Stimulated activated CD8-positive, alpha-beta memory T cell treated with anti-CD3 and anti-CD28 coated beads, Interleukin-2, amount 100 ng/mL, for 1 hour (primary cell): ENCODE measurements around the gene EPB41L1.
A peak's percentile ranks its signal among the peaks of the same experiment; 100 is the strongest.

ENCODE experiments used
- DNase-seq, 2 donors: peaks; one replicate each; pipeline ENCODE4 v3.0.0-alpha.2; 2020; ENCODE audit warnings: low read depth in 2 of 2

The EPB41L1 gene

DNA sequence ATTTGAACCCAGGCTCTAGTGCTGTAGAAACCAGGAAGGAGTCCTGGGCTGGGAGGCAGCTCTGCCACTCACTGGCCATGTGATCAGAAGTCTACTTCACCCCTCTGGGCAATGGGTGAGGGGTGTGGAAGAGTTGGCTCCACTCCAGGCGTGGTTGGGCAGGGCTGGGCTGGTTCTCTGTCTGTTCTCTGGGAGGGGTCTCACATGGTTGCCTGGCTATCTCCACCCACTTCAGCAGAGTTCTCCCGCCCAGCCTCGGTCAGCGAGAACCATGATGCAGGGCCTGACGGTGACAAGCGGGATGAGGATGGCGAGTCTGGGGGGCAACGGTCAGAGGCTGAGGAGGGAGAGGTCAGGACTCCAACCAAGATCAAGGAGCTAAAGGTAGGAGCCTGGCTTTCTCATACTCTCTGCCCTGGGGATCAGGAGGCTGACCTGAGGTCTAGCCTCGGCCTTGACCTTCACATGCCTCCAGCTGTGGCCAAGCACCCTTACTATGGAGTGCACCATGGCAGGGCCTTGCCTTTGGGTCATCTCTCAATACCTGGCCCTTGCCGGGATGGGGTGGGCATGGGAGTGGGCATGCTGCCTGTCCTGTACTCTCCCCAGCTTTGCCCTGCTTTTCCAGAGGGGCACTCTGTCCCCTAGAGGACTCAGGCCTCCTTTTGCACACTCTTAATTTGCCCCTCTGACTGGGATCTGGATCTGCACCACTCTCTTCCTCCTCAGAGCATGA, 39.6 kb downstream of the EPB41L1 start:
- no peak for DNase-seq

DNA sequence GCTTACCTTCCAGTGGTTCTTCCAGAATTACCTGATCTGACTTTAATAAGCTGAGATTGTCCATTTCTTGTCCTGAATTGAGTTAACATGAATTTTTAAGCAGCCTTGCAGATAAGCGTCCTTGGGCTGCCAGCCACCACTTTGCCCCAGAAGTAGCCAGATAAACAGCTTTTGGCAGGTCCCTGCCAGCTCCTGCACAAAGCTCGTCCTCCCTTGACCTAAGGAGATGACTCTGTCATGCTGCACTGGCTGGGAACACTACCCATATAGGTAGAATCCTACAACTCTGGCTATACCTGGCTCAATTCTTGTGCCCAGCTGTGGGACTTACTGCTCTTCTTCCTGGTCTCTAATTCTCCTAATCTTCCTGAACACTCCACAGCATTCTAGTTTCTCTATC, 42.1 kb downstream of the EPB41L1 start:
- no peak for DNase-seq

DNA sequence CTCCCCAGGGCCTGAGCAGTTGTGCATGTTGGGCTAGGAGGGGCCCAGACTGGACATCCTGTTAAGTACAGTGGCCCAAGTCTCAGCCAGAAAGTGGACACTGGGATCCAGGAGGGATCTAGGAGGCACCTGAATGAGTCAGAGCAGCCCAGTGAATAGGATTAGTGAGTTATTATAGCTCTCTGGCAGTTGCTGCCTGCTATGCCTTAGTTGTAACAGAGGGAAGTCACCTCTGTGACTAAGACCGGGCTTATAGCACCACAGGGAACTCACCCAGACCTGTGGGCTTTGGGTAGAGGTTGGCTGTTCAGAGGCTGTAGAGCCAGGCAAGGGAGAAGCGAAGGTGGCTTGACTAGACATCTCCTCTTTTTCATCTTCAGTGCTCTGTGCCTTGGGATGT, 42.7 kb downstream of the EPB41L1 start:
- no peak for DNase-seq

DNA sequence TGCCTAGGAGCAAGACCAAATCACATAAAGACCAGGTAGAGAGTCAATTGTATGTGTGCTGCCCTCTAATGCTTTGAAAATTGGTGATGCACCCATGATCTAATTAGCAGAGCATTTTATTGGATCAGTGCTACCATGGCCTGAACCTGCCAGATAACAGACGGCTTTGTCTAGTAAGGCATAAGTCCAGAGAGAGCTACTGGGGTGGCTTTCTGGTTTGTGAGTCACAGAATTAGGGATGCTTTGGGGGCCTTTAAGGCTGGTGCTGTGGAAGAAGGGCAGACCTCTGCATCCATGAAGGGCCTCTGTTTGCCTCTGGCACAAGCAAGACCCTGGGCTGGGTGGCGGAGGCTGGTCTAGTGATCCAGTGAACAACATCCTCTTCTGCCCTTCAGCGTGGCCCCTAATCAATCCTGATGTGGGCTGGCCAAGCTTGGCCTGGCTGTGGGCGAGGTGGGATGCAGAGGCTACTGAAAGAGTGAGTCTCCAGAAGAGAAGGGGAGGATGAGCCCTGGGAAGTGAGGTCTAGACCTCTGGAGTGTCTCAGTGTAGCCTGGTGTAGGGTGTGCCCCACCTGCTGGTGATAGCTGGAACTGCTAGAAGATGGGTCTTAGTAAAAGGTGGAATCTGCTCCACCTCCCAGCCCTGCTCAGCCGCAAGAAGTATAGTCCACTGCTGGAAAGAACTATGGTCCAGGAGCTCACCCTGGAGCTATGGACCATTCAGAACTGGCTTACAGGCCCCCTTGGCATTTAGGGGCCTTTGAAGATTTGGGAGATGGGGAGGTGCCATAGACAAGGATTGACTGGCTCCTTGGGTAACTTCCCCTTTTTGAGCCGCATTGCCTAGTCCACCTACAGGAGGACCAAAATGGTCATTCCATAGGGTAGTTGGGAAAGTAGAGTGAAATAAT, 45.1 kb downstream of the EPB41L1 start:
- peak; percentile 49 to 50 for DNase-seq

DNA sequence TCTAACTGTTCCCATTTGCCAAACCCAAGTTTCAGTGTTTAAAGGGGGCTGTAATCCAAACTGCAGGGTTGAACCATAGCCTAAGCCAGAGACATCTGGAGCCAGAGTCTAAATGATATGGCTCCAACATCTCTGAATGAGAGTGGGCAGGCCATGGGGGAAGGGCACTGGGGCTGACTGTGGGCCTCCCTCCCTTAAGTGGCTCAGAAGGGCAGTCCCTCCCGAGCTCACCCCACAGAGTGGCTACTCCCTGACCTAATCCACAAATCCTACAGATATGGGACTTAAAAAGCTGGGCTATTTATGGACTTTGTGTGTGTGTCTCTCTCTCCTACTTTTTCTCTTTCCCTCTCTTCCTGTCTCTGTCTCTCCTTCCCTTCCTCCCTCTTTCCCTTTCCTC, 45.9 kb downstream of the EPB41L1 start:
- DNase-seq = no peak

DNA sequence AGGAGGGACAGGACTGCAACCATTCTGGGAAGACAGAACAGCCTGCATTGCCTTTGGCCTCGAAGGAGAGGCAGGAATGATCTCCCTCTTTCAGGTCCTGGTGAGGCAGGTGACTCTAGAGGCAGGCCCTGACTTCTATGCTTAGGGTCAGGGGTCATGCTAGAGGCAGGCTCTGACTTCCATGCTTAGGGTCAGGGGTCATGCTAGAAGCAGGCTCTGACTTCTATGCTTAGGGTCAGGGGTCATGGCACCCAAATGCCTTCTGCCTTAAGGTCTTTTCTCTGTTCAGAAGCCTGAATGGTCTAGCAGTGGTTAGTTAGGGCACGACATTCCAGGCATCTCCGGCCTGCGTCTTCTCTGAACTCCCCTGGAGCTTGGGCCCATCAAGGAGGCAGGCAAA, 46.7 kb downstream of the EPB41L1 start:
- no peak for DNase-seq

DNA sequence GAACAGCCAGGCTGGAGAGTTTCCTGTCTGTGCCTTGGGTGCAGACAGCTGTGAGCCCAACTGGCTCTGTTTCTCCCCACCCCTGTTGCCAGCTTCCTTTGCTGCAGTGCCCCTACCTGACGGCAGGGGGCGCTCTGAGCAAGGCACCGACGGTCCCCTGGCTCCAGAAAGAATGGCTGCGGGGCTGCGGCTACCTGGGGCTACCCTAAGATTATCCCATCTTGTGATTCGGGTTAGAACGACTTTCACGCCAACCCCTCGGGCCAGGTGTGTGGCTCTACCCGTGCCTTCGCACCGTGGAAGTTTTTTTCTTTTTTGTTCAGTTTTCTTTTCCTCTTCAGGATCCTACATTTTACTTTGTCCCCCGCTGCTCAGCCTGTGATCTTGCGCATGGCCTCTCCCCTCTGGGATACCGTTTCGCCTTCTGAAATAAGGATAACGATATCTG, 48.4 kb downstream of the EPB41L1 start:
- peak; percentile 58 to 62 for DNase-seq

DNA sequence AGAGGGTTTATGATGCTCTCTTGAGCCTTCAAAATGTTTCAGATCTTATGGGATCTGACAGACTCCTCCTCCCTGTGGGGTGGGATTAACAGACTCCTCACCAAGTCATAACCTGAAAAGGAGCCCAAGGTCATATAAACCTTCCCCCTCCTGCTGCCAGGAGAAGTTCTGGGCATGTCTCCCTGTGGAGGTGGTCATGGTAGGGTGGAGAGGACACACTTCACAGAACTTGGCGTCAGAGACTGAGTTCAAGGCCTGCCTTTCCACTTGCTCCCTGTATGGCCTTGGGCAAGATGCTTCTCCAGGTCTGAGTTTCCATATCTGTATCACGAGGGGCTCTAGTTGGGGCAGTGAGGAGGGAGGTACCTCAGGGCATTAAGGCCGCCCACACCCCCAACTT, 49.3 kb downstream of the EPB41L1 start:
- DNase-seq = no peak

DNA sequence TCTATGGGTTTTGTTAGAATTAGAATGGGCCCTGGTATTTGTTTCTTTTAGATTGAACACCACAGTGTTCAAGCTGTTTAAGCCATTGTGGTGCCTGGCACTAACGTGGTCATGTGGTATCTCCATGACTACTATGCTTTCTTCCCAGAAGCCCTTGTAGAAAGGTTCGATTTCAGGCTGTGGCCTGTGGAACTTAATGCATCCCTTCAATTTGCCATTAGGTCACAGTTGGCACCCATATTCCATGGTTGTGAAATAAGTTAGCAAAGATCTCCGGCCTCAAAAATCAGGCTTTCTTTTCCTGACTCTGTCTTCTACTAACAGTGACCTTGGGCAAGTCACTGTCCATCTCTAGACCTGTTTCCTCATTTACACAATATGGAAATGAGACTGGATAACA, 50.5 kb downstream of the EPB41L1 start:
- DNase-seq = no peak

DNA sequence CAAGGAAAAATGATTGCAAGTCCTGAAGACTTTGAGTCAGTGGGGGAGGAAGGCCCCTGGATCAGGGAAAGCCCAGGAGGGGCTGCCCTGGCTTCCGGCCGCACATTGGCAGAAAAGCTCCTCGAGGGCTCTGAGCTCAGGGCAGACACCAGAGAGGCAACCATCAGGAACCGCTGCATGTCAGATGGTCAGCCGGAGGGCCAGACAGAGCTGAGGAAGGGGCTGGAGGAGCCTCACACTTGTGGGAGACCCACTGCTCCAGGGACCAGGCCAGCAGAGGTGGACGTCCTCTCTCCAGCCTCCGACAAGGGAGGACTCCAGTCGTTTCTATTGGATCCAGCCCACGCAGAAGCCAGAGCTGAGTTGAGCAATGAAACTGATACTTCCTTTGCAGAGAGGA, 51.5 kb downstream of the EPB41L1 start:
- DNase-seq = no peak

DNA sequence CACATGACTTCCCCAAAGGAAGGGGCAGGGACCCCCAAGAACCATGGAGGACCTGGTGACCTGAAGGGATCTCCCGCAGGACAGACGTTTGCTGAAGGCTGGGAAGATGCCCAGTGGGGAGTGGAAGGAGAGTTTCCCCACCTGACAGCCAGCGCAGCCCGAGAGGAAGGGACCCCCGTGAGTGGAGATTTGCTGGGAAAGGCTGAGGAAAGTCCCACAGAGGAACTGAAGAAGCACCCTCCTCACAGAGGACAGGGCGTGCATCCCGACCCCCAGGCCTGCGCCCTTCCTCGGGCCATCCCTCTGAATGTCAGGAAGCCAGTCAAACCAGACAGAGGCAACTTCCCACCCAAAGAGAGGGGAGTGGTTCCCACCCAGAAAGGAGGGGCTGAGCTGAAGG, 52.1 kb downstream of the EPB41L1 start:
- DNase-seq = no peak

DNA sequence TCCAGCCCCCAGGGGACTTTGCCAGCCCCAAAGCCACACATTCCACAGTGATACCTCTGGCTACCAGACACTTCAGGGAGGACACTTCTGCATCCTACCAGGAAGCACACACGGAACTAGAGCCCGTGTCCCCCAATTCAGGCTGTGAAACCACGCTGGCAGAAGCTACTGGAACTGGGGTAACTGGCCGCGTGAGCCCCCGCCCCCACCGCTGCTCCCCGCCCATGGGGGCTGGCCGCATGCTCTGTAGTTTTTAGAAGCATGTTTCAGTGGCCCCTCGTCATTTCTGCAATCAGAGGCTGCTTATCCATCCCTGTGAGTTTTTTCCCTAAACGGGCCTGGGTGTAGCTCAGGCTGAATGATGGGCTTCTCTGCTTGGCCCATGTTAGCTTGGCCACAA, 53.1 kb downstream of the EPB41L1 start:
- DNase-seq = no peak

DNA sequence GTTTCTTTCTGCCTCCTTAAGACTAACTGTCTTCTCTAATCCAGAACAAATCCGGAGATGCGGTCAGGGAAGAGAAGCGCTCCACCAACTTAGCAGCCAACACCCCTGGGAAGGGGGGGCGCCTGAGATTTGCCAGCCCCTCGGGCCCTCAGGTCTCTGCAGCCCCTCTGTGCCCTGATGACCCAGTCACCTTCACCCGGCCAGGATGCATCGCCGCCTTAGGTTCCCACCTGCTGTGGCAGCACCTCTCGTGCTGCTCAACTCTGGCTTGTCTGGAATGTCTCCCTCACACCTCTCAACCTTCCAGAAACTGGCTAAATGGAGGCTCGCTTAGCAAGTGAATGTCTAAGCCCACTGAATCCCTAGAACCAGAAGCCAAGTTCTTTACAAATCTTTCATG, 53.7 kb downstream of the EPB41L1 start:
- DNase-seq = no peak

DNA sequence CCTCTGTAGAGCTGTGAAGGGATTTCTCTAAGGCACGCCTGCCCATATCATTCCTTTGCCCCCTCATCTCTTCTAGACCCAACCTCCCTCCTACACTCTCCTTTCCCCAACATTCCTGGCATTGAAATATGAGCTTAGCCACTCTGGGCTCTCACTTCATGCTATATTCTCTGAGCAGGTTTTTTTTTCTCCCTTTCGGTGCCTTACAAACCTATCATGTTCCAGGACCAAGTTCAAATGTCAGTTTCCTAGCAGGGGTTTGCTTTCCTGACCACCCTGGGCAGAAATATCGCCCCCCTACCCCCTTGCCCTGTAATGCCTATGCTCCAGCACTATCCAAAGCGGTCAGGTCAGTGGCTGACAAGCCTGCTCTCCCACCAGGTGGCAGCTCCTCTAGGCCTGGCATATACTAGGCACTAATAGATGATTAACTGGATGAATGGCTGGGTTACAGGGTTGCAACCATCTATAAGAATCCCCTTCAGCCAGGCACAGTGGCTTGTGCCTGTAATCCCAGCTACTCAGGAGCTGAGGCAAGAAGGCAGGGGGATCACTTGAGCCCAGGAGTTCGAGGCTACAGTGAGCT, 56.0 kb downstream of the EPB41L1 start:
- DNase-seq = no peak

DNA sequence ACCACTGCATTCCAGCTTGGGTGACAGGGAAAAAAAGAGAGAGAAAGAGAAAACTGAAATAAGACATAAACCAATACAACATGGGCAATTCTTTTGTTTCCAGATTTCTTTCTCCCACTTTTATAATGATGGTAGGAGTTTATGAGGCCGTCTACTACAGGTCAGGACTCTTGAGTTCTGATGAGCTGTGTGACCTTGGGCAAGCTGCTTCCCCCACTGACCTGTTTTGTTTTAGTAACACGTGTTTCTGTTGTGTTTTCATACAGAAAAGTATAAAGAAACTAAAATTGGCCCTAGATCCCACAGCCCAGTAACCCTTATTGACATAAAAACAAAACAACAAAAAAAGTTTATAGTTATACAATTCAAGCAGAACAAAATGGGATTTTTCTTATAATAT, 58.8 kb downstream of the EPB41L1 start:
- no peak for DNase-seq

DNA sequence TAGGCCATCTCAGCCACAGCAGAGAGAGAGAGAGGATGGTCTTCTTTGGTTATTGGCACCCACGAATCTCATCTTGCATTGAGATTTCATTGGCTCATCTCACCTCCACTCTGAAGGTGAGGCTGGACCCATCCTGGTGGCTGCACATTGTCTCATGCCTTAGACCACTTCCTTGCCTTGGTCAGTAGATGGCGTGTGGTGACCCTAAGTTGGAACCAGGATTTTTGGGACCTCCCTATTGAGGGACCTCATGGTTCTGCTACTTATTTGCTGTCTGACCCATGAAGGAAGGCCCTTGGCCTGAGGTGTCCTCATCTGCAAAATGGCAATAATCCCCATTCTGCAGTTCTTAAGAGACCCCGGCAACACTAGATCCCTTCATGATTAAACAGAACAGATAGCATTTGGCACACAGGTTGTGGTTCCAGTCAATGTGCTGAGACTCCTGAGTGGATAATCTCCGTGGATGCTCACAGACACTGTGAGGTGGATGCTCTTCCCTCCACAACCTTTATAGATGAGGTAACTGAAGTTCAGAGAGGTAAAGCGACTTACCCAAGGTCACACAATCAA, 60.2 kb downstream of the EPB41L1 start:
- DNase-seq = no peak

DNA sequence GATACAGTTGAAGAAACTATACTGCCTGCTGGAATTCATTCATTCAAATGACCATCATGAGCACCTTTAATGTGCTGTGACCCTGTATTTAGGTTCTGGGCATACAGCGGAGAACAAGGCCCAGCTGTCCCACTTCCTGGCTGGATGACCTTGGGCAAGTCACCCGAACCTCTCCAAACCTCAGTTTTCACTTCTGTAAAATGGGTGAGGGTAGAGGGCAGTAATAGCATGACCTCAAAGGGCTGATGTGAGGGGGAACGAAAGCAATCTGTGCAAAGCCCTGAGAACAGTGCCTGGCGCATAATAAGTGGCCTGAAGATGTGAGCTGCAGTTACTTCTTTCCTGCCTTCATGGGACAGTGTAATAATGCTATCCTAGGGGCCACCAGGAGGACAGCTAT, 61.2 kb downstream of the EPB41L1 start:
- no peak for DNase-seq

DNA sequence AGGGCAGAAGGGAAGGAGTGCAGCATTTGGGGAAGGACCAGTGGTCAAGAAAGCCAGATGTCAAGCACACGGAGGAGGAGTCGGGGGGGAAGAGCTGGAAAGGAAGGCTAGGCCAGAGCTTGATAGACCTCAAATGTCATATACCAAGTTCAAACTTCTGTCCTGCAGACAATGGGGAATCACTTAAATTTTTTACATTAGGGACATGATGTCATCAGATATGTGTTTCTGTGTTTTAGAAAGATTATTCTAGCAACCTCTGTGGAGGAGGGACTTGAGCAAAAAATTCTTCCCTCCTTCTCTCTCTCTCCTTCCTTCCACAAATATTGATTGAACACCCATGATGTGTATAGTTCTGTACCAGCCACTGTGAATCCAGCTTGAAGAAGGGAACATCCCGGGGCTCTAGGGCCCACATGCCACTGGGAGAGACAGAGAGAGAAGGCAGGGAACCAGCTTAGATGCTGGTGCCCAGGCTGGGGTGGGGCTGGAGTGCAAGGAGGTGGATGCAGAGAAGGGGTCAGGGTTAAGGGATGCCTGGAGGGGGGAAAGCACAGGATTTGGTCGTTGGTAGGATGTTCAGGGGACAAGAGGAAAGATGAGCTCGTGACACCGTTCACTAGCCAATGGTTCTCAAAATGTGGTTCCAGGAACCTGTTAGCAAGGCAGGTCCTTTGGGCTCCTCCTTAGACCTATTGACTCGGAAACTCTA, 61.9 kb downstream of the EPB41L1 start:
- no peak for DNase-seq

DNA sequence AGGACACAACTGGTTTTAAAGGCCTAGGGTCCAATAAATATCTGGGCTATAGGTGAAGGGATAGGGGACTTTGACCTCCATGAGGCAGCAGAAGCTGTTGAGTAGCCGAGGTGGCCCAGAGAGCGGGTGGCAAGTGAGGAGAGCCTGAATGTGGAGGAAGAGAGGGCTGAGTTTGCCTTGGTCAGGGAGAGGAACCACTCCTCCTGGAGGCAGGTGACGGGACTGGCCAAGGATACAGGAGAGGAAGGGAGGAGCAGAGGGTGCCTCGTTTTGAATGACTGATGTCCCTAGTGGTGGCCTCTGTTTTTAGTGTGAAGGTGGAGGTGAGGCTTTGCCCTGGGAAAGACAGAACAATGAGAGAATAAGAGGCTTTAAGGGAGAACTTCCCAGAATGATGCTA, 62.7 kb downstream of the EPB41L1 start:
- no peak for DNase-seq

DNA sequence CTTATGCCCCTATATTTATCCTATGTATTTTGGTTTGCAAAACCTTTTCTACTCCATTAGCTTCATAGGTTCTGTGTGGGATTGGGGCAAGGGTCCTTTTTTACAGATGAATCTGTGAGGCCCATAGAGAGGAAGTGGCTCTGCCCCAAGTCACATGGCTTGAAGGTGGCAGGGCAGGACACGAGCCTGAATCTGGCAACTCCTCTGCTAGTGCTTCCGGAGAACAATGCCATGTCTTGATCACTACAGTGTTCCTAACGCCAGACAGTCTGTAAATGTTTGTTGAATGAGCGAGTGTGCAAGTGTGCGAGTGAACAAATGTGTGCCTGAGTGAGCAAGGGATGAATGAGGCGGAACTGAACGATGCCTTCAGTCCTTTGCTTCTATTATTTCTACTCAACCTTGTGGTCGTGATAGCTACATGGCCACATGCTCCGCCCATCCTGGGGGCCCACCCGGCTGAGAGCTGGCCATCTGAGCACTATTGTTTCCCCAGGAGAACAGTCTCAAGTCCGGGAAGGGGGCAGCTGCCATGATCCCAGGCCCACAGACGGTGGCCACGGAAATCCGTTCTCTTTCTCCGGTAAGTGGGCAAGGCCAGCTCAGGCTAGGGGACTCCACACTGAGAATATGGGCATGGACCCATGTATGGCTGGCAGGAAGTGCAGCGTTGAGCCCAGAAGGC, 64.0 kb downstream of the EPB41L1 start:
- no peak for DNase-seq

DNA sequence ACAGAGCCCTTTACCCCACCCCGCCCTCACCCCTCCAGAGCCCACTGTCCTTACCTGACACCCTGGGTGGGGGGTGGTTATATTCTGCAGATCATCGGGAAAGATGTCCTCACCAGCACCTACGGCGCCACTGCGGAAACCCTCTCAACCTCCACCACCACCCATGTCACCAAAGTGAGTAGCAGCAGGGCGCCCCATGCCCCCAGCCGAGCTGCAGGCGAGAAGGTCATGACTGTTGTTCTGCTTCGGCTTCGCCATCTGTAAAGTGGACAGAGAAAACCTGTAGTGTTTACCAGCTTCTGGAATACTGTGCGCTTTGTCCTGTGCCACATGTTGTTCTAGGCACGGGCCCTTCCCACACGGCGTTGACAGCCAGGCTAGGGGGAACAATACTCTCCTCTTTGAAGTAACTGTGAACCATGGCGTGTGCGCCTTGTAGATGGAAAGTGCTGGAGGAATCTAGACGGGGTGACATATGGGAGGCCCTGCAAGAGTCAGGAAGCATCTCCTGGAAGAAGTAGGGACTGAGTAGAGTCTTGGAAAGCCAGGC, 65.2 kb downstream of the EPB41L1 start:
- no peak for DNase-seq
